ENCODE data around the gene DNHD1.

DNA sequence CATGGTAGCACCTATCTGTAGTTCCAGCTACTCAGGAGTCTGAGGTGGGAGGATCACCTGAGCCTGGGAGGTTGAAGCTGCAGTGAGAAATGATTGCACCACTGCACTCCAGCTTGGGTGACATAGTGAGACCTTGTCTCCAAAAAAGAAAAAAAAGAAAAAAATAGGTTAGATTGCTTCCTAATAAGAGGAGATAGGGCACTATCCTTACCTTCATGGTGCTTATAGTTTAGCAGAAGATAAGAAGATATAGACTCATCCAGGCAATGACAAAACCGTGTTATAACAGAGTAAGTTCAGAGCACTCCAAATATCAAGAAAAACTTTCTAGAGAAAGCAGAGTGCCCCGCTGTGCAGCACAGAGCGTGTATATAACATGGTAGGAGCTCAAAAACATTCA, 64.2 kb downstream of the DNHD1 start:
- TF ChIP-seq, protein P1, sequence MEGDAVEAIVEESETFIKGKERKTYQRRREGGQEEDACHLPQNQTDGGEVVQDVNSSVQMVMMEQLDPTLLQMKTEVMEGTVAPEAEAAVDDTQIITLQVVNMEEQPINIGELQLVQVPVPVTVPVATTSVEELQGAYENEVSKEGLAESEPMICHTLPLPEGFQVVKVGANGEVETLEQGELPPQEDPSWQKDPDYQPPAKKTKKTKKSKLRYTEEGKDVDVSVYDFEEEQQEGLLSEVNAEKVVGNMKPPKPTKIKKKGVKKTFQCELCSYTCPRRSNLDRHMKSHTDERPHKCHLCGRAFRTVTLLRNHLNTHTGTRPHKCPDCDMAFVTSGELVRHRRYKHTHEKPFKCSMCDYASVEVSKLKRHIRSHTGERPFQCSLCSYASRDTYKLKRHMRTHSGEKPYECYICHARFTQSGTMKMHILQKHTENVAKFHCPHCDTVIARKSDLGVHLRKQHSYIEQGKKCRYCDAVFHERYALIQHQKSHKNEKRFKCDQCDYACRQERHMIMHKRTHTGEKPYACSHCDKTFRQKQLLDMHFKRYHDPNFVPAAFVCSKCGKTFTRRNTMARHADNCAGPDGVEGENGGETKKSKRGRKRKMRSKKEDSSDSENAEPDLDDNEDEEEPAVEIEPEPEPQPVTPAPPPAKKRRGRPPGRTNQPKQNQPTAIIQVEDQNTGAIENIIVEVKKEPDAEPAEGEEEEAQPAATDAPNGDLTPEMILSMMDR (IDR thresholded peaks at IDR 0.05) = no peak
- TF ChIP-seq POLR2A (IDR thresholded peaks at IDR 0.05) = no peak
